HG03196 (cell line): ENCODE measurements around the gene ASPN.
"Not testable (repeated sequence)": the region's sequence is repeated elsewhere in the genome, so short reads cannot be mapped to it uniquely, and the experiment has no call there.

Experiments
- ATAC-seq: cut with Tn5 transposase; IDR thresholded peaks from one replicate; pipeline ENCODE4 v1.9.1; 2021; ENCODE audit not compliant: unreplicated experiment

ASPN gene

GRCh38 chr9:92423612-92424011 lies 58.7 kb downstream of the ASPN start:
- no peak for ATAC-seq

GRCh38 chr9:92422611-92423338 lies 59.5 kb downstream of the ASPN start:
- no peak for ATAC-seq

DNA sequence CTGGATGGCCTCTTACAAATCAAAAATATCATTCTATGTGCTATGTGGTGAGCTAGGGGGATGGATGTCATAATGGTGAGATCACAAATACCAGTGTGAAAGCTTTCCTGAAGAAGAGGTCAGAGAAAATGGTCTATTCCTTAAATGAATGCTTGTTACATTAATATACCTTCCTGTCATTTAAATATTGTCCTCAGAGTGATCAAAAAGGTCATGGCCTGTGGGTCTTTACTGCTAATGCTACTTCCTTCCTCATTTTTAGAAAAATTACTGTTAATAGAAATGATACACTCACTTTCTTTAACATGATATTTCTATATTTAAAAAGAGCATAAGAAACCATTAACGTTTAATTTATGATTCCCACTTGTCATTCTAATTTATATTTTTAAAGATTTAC lies 67.7 kb downstream of the ASPN start:
- no peak for ATAC-seq

DNA sequence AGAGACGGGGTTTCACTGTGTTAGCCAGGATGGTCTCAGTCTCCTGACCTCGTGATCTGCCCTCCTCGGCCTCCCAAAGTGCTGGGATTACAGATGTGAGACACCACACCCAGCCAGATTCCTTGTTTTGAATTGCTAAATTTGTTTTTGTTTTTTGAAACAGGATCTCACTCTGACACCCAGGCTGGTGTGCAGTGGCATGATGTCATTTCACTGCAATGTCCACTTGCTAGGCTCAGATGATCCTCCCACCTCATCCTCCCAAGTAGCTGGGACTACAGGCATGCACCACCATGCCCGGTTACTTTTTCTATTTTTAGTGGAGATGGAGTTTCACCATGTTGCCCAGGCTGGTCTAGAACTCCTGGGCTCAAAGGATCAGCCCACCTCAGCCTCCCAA lies 71.1 kb downstream of the ASPN start:
- not testable (repeated sequence) for ATAC-seq

DNA sequence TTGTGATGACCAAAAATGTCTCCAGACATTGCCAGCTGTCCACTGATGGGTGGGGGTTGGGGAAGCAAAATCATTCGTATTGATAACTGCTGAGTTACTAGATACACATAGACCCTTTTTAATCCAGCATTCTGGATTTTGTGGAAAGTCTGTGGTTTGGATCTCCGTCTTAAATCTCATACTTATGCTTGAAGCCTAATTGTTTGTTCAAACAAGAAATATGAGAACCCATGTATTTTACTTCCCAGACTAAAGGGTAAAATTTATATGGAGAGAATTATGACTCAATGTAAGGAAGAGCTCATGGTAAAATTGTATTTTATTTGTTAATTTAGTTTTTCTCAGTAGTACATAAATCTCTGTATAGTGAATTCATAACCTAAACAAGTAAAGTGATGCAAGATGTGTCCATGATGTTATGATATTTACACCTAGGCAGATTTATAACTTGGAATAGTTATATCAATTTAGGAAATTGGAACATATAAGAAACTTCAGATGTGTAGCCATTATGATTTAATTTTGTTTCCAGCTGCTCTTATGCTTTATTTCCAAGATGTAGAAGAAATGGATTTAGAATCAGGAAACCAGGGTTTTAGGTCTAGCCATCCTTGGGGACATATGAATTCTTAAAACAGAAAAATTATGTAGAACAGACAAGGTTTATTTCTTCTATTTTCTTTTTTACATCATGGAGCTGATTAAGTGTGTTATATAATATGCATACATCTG lies 73.4 kb downstream of the ASPN start:
- no peak for ATAC-seq

- no peak for ATAC-seq
These were observed 74.5 kb downstream of the ASPN start for GRCh38 chr9:92407818-92408217.

- ATAC-seq: no peak
These were observed 75.8 kb downstream of the ASPN start for GRCh38 chr9:92406477-92406876.
